GM10266 (cell line): Measurements from ENCODE around the gene PRKCA.

Source experiments
- DNase-seq: peaks from one replicate; pipeline ENCODE4 v3.0.0; 2012; ENCODE audit errors: extremely low spot score
- CTCF ChIP-seq: IDR thresholded peaks from 2 replicates; pipeline ENCODE4 v1.5.1; 2012; ENCODE audit warnings: mild to moderate bottlenecking, low read depth; ENCODE audit not compliant: control insufficient read depth, insufficient read depth; ENCODE audit errors: missing control alignments

The PRKCA gene

GRCh38 chr17:66492561-66493005 lies 190.2 kb downstream of the PRKCA start:
- no peak for DNase-seq
- no peak for TF ChIP-seq CTCF

DNA sequence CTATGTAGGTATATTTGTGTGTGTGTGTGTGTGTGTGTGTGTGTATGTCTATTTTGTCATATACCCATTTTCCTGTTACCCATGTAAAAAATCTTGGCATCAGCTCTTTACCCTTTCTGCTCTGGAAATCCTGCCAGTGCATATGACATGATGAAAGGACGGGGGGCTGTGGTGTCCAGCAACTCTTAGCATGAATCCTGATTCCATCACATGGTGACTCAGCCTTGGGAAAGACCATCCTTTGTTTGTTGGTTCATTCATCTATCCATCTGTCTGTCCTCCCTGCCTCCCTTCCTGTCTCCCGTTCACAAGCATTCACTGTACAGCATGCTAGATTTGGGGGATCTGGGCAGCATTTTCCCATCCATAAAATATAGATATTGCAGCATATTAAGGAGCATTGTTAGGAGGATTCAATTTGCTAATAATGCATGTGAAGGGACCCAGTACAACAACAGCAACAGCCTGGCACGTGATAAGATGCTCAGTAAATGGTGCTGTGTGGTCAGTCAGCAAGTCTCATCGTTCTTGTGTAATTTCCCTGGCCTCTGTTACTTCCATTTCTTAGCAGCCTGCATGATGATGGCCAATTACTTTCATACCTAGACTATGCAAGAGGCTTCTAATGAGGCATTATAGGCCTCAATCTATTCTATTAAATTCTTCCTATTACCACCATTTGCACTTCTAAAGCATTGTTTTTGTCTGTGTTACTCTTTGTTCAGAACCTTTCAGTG lies 191.0 kb downstream of the PRKCA start:
- DNase-seq: no peak
- TF ChIP-seq CTCF: no peak

DNA sequence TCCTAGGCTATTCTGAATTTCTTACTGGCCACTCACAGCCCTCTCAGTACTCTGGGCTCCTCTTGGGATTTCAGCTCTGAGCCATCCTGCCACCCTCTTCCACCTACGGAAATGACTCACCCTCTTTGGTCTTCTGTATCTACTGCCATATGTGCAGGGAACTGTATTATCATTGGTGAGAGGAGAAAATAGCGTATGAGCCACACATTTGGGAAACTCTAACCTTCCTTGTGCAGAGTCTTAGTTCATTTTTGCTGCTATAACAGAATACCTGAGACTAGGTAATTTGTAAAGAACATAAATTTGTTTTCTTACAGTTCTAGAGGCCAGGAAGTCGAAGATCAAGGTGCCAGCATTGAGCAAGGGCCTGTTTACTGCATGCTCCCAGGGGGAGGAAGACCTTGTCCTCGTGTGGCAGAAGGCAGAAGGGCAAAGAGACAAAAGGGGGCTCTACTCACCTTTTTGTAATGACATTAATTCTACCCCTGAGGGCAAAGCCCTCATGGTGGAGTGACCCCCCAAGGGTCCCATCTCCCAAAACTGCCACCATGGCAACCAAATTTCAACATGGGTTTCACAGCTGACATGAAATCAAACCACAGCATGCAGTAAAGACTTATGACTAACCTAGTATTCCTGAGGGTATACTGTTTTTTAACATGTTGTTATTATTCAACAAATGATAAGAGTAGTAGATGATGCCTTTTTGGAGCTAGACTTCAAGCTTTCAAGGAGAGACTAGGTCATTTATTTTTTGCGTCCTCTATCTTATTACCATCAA lies 191.8 kb downstream of the PRKCA start:
- TF ChIP-seq CTCF: no peak
- no peak for DNase-seq

GRCh38 chr17:66495035-66495434 lies 192.6 kb downstream of the PRKCA start:
- DNase-seq: no peak
- TF ChIP-seq CTCF: no peak

GRCh38 chr17:66496306-66496705 lies 193.9 kb downstream of the PRKCA start:
- DNase-seq: no peak
- TF ChIP-seq CTCF: no peak

GRCh38 chr17:66498580-66498979 lies 196.2 kb downstream of the PRKCA start:
- no peak for TF ChIP-seq CTCF
- no peak for DNase-seq

GRCh38 chr17:66506641-66507040 lies 204.2 kb downstream of the PRKCA start:
- no peak for TF ChIP-seq CTCF
- DNase-seq: no peak
